Activated CD4-positive, alpha-beta T cell treated with anti-CD3 and anti-CD28 coated beads, Interleukin-2, amount 50 U/mL, for 16 hours (primary cell): Measurements from ENCODE around the gene HIPK2.

ENCODE experiments used
- DNase-seq: peaks from one replicate; pipeline ENCODE4 v3.0.0-alpha.2; 2020

HIPK2 gene

GRCh38 chr7:139733751-139734150 lies 44.0 kb downstream of the HIPK2 start:
- no peak for DNase-seq

GRCh38 chr7:139732471-139733167 lies 45.2 kb downstream of the HIPK2 start:
- DNase-seq, result no peak

DNA sequence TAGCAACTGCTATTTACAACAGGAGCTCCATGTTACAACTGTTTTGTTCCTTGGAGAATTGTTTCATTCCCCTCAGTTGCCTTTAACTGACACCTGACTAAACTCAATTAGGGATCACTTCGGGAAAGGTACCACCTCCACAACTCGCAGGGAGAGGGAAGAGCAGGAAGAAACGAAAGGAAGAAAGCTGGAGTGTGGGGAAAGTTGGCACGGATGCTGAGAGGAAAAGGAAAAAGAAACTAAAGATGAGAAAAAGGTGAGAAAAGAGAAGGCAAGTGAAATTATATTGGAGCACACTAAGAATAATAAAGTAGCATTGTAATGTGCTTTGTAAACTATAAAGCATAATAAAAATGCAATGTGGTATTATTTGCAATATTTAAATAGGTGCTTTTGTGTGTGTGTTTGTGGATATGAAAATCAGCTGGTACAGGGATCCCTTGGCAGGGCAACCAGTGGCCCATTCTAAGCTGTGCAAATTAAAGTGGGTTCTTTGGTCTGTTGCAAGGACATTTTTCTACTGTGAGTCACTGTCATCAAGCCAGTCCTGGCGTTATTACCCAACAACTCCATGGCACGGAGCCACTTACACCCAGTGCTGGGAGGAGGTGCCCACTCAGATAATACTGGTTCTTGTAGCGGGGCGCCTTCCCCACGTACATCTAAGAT lies 45.9 kb downstream of the HIPK2 start:
- DNase-seq, result no peak

DNA sequence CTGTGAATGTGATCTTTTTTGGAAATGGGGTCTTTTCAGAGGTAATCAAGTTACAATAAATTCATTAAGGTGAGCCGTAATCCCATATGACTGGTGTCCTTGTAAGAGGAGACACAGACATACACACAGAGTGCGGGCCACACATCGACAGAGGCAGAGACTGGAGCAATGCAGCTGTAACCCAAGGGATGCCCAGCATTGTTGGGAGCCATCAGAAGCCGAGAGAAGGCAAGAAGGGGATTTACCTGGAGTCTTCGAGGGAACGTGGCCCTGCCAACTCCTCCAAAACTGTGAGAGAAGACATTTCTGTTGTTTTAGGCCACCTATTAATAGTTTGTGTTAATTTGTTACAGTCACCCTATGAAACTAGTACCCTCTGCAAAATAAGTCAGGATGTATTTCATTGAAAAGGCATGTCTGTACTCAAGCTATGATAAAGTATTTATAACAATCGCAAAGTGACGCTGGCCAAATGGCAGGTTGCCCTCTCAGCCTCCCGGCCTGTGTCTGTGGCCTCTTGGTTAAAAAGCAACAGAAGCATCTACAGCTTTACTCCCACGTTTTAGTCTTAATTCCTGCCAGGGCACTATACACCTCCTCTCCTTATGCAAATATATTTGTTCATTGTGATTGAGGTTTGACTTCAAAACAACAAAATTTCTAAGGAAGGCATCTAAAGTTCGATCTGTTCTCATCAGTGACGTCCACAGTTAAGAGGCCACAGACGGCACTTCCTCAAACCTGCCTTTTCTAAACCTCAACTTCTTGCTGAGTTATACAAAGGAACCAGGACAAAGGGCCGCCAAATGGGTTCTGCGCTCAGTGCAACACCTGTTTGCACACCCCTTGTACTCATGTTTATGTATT lies 46.8 kb downstream of the HIPK2 start:
- DNase-seq, result no peak

- DNase-seq, result no peak
These were observed 49.6 kb downstream of the HIPK2 start for GRCh38 chr7:139728203-139728602.

GRCh38 chr7:139727151-139727705 lies 50.6 kb downstream of the HIPK2 start:
- DNase-seq, result no peak

DNA sequence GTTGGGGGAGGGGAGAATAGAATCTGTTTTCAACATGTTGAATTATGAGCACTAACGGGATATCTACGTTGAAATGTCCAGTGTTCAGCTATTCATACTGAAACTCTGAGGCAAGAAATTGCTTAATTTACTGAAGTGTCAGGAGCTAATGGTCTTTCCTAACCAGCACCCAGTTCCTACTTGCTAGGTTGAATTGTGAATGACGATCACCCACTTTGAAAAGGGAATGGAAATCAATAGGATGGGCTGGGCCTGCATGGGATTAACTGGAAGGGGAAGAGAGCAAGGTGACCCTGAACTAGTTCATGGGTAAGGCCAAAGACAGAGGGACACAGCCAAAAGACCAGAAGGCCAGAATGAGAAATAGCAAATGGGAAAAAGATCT lies 51.3 kb downstream of the HIPK2 start:
- no peak for DNase-seq

DNA sequence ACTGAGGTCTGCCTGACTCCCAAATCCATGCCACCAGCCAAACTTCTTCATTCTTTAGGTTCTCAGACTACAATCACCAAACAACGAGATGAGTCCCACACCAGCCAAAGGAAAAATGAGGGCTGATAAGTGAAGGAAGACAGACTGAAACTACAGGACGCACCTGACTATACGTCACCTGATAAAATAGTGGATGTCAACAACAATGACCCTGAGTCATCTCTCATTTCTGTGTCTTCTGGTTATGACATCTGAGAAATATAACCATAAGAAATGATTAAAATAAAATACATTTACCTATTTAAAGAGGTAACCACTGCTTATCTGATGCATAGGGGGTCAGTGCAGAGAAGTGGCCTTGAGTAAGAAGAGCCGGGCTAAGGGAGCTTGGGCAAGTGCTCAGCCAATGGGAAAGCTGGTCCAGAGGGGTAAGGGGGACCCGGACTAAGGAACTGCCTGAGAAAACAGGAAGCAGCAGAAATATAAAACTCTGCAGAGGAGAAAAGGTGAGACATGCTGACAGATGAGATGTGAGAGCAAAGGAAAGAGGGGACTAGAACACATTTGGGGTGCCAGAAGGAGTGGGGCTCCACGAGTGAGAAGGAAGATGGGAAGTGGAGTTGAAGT lies 51.8 kb downstream of the HIPK2 start:
- DNase-seq, result no peak

DNA sequence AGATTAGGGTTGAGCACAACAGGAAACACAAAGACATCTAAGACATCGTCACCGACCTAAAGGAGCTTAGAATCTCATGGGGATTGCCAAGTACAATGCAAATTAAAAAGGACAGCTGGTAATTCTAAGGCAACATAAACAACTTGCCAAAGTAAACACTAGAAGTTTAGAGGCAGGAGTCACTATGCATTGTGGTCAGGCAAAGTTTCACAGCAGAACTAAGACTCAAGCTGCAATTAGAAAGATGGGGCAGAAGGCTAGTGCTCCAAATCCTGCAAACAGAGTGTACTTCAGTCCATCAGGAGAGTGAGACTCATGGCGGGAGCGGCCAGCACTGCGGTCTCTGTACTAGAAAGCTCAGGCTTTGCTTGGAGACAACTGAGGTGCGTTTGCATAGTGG lies 52.7 kb downstream of the HIPK2 start:
- no peak for DNase-seq

GRCh38 chr7:139722604-139723003 lies 55.2 kb downstream of the HIPK2 start:
- DNase-seq, result no peak

- no peak for DNase-seq
These were observed 56.0 kb downstream of the HIPK2 start for GRCh38 chr7:139721821-139722220.

DNA sequence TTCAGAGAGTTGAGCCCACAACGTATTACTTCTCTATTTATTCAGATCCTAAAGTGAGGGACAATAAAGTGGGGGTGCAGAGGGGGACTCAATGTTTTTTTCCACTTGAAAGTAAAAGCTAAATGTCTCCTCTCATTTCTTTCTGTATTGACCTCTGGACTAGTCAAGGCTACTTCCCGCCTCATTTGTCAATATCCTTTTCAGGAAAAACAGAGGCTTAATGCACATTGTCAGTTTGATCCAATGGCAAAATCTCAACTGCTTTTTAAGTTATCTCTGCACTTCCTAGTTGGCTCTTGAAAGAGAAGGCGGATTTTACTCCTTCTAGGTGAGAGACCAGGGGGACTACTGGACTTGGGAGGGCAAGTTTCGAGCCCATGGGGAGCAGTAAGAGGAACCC lies 56.4 kb downstream of the HIPK2 start:
- DNase-seq, result no peak

GRCh38 chr7:139720705-139721231 lies 57.0 kb downstream of the HIPK2 start:
- peak; percentile 38 for DNase-seq

- no peak for DNase-seq
These were observed 57.6 kb downstream of the HIPK2 start for GRCh38 chr7:139720186-139720585.

GRCh38 chr7:139718859-139719258 lies 58.9 kb downstream of the HIPK2 start:
- DNase-seq, result no peak

DNA sequence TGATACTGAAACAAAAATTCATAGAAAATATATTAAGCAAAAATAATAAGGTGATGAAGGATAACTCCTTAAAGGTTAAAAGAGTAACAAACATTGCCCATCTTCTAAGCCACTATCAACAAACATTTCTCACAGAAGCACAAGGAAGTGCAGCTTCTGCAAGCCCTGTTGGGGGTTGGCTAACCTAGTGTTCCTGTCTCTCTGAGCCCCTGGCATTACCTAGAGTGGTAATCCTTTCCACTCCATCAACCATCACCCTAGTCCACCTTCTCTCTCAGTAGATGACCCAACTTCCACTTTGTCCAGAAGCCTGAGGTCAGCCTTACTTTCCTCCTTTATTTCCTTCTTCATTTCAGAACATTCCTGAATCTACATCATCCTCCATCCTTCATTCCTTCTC lies 59.7 kb downstream of the HIPK2 start:
- DNase-seq, result no peak

GRCh38 chr7:139716156-139716942 lies 61.4 kb downstream of the HIPK2 start:
- no peak for DNase-seq

- DNase-seq, result no peak
These were observed 62.5 kb downstream of the HIPK2 start for GRCh38 chr7:139715194-139715815.

- DNase-seq, result no peak
These were observed 63.5 kb downstream of the HIPK2 start for GRCh38 chr7:139714163-139714901.

DNA sequence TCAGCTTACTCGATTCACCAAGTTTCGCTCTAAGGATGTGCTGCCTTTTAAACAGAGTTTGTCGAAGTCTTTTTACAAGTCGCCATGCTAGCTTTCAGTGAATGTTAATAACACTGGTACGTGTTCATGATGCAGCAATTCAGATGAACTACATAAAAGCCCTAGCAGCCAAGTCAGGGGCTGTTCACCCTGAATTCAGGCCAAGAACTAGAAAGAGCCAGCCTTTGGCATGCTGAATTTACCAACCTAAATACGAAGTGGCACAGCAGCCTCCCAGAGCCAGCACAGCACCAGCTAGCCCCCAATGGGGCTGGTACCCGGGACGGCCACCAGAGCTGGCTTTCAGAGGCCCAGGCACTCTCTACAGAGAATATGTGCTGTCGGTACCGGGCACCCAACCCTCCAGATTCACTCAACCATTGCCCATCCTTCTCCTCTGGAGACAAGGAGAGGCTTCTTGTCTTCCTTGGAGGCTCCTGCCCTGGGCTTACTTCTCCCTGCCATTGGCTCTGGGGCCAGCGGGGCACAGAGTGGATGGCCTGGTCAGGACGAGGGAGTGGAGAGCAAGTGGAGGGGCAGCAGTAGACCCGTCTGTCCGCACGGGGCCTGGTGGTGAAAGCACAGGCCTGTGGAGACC lies 64.2 kb downstream of the HIPK2 start:
- no peak for DNase-seq
